A549 (cell line): ENCODE measurements around the gene LILRB4.

Experiments used
- CTCF ChIP-seq: fragments of >200 bp; sonication (Bioruptor Twin); formaldehyde crosslinking; IDR thresholded peaks from 3 replicates; pipeline ENCODE4 v1.5.1; 2016
- HMGXB4 ChIP-seq: fragments of 250-450 bp; sonication (Bioruptor Pico); IDR thresholded peaks from 2 replicates; pipeline ENCODE4 v1.5.0; 2021; ENCODE audit warnings: mild to moderate bottlenecking, moderate library complexity, borderline replicate concordance
- MAX ChIP-seq: IDR thresholded peaks from 2 replicates; pipeline ENCODE4 v1.6.1; 2012
- POLR2A ChIP-seq: IDR thresholded peaks from 2 replicates; pipeline ENCODE4 v1.6.1; 2012; ENCODE audit warnings: mild to moderate bottlenecking, low read length
- REST ChIP-seq: fragments of 200-600 bp; sonication (generic); IDR thresholded peaks from 2 replicates; pipeline ENCODE4 v1.6.1; 2016; ENCODE audit warnings: antibody characterized with exemption, mild to moderate bottlenecking, moderate library complexity
- SMC3 ChIP-seq: fragments of >200 bp; sonication (Bioruptor Twin); formaldehyde crosslinking; IDR thresholded peaks from 3 replicates; pipeline ENCODE4 v1.6.1; 2018; ENCODE audit warnings: inconsistent platforms
- USF2 ChIP-seq: fragments of 450-650 bp; IDR thresholded peaks from 2 replicates; pipeline ENCODE4 v1.6.1; 2014; ENCODE audit warnings: antibody characterized with exemption

GRCh38 chr19:54662730-54663129 lies at the start of gene LILRB4:
- TF ChIP-seq POLR2A (no peak), HMGXB4 (no peak), CTCF (no peak), SMC3 (no peak), REST (no peak), MAX (no peak), USF2 (no peak)
